ENCODE results near the gene SCPEP1. TPM values are rescaled to one million over a fixed set of nuclear protein-coding genes. Genes with fewer than 3 reads are reported as not detected.
A peak's percentile ranks its signal among the peaks of the same experiment; 100 is the strongest.

Gene SCPEP1
- total RNA-seq, 1 donor from 2014 or later, result 71.6 TPM

GRCh38 chr17:57038486-57038885 is 60.6 kb downstream of the SCPEP1 start:
- DNase-seq (ENCODE audit: low read depth), result peak; percentile 57

GRCh38 chr17:57040571-57040970 is 62.6 kb downstream of the SCPEP1 start:
- DNase-seq (ENCODE audit: low read depth), result no peak

- no peak for DNase-seq (ENCODE audit: low read depth)
Observed at GRCh38 chr17:57043276-57043675, 65.3 kb downstream of the SCPEP1 start.

GRCh38 chr17:57044976-57045867 is 67.3 kb downstream of the SCPEP1 start:
- DNase-seq (ENCODE audit: low read depth), result peak; percentile 32

- DNase-seq (ENCODE audit: low read depth), result peak; percentile 93
Observed at GRCh38 chr17:57045868-57046704, 68.2 kb downstream of the SCPEP1 start.

GRCh38 chr17:57046749-57047148 is 68.8 kb downstream of the SCPEP1 start:
- no peak for DNase-seq (ENCODE audit: low read depth)

GRCh38 chr17:57048096-57048495 is 70.2 kb downstream of the SCPEP1 start:
- no peak for DNase-seq (ENCODE audit: low read depth)

GRCh38 chr17:57050306-57050705 is 72.4 kb downstream of the SCPEP1 start:
- DNase-seq (ENCODE audit: low read depth), result peak; percentile 97

GRCh38 chr17:57051886-57052361 is 74.0 kb downstream of the SCPEP1 start:
- DNase-seq (ENCODE audit: low read depth), result peak; percentile 98

Other genes with a start within 250 kb of the SCPEP1 start
- 2.1 and 5.7 TPM in 2 replicates for gene C17orf67, start 144.2 kb upstream of the SCPEP1 start, total RNA-seq
- gene DGKE, start 144.0 kb upstream of the SCPEP1 start, total RNA-seq, result 2.7 and 3.1 TPM in 2 replicates
- 12.5 and 19.9 TPM in 2 replicates for gene TRIM25, start 64.1 kb upstream of the SCPEP1 start, total RNA-seq
- 16.7 and 18.8 TPM in 2 replicates for gene COIL, start 17.1 kb upstream of the SCPEP1 start, total RNA-seq
- gene AKAP1, start 107.1 kb downstream of the SCPEP1 start, total RNA-seq, result 47.4 and 49.2 TPM in 2 replicates